Activated CD4-positive, alpha-beta T cell treated with anti-CD3 and anti-CD28 coated beads, Interleukin-2, amount 50 U/mL, for 16 hours (primary cell): ENCODE measurements around the gene NHSL1.

Experiments used
- DNase-seq: peaks from one replicate; pipeline ENCODE4 v3.0.0-alpha.2; 2020

The NHSL1 gene

DNA sequence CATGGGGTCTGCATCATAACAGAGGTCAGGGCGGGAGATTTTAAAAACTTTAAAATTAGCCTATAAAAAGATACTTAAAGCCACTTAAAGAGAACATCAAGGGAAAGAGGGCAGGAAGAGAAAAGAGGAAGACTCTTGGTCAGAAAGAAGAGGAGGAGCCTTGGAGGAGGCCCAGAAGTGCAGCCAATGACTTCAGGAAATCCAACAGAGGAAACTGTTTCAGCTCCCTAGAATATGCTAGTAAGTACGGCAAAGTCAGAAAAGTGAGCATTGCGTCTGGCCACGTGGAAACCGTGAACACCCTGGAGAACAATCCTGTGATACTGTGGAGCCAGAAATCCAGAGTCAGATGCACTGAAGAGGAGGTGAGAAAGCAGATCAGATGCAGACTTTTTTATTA is 22.5 kb upstream of the NHSL1 start:
- DNase-seq: no peak

DNA sequence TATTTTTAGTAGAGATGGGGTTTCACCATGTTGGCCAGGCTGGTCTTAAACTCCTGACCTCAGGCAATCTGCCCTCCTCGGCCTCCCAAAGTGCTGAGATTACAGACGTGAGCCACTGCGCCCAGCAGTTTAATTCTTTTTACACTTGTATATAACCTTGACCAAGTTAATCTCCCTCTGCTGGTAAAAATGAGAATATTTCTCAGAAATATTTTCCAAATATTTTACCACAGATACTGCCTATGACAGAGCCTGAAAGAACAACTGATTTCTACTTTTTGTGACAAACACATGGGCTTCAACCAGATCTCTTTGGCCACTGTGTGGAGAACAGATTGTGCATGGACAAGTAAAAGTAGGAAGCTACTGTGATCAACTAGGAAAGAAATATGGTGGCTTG is 21.2 kb upstream of the NHSL1 start:
- peak; percentile 21 for DNase-seq

DNA sequence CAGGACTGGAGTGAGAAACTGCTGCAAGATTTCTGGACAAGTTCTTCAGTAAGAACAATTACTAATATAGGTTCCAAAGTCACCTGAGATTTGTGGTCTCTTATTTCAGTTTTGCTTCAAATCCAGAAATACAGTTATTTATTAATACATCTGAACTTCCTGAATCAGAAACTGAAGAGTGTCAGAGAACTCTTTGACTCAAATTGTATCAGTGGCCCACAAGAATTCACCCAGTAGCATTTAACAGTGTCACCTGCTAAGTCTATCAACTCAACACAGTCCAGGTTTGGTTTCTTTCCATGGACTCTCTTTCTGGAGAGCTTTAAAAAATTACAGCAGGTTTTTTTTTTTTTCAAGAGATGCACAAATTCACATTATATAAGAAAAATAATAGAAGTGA is 18.8 kb upstream of the NHSL1 start:
- DNase-seq: no peak

DNA sequence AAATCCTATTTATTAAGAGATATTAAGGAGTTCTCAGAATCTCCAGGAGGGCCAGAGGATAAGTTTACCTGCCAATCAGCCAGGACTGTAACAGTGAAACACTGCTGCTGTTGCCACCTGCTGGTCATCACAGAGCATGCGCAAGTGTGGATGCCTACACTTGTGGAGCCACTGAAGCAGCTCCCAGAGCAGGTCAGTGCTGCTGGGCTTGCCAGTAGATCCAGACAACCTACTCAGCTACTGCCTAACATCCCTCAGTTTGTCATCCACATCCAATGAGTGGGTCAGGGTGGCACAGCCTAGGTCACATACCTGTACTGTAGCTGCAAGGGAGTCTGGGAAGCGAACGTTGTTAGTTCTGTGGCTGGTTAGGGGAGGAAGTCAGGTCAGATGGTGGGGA is 18.3 kb upstream of the NHSL1 start:
- DNase-seq: peak; percentile 63

DNA sequence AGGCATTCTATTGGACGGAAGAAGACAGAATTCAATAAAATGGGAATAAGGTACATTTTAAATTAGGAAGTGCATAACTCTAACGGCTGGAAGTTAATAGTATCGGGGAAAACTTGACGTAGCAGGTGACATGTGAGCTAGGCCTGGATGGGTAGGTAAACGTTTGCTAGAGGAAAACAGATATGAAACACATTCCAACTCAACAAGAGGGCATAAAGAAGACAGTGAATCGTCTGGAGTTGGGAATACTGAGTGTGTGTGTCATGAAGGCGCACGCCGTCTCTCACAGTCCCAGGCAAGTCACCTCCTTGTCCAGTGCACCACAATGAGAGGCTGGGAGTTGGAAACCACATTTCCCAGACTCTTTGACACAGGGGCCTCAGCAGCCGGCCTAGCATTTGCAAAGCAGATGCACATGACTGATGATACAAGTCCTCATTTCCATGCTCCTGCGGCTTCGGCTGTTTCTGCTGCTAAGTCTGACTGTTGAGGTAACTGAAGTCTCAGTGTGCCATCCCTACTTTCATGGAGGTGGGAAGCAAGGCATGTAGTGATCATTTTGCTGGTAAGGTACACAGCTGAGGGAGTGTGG is 16.5 kb upstream of the NHSL1 start:
- DNase-seq: no peak

DNA sequence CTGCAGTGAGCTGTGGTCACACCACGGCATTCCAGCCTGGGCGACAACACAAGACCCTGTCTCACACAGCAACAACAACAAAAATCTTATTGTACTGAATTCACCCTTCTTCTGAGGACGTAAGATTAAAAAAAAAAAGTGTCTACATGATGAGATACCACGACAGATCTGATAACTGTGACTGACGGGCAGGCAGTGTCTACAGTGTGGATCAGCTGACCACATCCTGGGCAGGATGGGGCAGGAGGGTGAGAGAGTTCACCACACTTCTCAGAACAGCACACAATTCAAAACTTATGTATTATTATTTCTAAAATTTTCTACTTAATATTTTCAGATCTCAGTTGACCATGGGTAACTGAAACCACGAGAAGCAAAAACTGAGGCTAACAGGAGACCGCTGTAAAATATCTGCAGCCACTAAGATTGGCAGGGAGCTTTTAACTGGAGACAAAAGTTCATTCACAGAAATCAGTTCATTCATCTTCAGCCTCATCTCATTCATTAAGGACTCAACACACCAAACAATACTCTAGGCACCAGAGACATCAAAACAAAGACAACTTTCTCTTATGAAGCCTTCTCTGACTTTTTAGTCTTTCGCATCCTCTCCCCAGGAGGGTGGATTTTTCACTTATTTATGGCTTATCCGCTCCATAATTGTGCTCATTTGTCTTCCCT is 15.7 kb upstream of the NHSL1 start:
- DNase-seq: peak; percentile 41

DNA sequence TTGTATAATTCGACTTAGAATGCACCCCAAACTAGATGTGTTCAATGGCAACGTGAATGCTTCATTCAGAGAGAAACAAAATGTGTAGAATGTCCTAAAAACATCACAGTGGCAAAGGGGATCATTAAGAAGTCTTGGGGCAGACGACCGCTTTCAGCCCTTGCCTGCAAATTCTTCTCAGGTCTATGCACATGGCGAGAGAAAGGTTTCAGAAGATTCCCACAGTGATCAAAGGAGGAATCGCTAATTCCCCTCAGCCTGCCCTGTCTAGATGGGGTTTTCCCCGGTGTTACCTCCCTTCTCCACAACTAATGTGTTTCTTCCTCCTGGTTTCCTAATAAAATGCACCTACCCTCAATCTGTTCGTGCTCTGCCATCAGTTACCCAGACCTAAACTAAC is 13.3 kb upstream of the NHSL1 start:
- DNase-seq: no peak

DNA sequence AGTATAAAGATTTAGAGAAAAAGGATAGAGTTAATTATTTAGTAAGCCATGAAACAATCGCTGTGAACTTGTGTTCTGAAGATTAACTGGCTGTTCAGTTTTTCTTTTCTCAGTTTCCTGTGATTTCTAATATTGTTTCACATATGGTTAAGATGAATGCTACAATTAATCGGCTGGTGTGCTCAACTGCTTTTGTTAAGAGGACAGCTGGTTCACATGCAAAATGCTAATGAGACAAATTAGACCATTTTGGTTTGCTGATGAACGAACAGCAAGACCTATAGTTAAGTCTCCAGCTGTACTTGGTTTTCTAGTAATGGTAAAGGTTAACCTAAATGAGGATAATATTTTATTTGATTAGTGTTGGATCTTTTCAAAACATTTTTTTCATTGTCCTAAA is 10.8 kb upstream of the NHSL1 start:
- no peak for DNase-seq

DNA sequence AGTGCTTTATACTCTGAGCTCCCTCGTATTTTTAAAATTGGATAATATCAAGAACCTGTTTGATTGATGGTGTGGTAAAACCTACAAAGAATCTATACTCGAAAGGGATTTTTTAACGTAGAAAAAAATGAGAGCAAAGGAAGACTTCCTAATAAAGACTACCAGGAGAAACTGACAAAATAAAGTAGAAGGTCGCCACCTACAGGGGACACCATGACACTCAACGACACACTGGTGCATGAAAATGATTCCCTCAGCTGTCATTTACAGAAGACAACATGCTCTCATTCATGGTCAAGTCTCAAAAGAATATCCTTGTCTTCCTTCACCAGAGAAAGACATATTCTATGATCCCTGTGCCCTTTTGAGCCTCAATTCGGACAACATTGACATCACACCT is 10.1 kb upstream of the NHSL1 start:
- DNase-seq: peak; percentile 42

DNA sequence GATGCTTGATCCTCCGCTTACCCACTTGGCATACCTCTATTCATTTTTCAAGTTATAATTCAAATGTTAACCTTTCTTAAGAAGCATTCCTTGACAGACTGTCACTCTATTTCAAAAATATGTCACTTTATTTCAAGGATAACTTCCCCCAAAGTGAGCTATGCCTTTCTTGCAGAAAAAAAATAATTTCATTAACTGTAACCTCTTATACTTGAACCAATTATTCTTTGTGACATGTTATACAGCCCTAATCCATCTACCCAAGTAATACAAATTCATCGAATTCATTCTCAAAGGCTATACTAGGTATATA is 9.3 kb upstream of the NHSL1 start:
- no peak for DNase-seq

DNA sequence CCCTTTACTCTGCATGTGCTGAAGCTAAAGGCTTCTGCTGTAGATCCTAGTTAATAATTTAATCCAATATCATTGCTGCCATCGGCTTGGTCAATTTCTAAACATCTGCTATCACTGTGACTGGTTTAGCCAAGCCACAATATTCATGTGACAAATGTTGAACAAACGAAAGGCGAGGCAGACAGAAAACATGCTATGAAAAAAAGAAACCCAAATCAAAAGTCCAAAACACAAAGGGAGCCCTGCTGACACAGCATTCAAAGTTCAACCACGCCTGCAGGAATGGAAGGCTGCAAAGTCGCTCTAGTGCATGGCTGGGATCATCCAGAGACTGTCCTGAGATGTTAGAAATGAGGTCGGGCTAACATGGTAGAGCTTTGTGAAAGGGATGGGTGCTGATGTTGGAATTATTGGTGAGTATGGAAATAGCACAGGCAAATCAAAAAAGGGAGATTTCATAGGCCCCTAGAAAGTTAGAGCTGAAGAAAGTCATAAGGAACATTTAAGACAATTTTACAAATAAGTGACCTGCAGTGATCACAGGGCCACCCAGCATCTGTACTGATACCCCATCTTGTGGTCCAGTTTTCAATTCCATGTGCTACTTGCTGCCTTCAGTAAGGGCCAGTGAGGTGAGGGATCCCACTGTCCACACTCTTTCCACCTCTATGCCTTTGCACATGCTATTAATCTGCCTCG is 8.8 kb upstream of the NHSL1 start:
- no peak for DNase-seq

DNA sequence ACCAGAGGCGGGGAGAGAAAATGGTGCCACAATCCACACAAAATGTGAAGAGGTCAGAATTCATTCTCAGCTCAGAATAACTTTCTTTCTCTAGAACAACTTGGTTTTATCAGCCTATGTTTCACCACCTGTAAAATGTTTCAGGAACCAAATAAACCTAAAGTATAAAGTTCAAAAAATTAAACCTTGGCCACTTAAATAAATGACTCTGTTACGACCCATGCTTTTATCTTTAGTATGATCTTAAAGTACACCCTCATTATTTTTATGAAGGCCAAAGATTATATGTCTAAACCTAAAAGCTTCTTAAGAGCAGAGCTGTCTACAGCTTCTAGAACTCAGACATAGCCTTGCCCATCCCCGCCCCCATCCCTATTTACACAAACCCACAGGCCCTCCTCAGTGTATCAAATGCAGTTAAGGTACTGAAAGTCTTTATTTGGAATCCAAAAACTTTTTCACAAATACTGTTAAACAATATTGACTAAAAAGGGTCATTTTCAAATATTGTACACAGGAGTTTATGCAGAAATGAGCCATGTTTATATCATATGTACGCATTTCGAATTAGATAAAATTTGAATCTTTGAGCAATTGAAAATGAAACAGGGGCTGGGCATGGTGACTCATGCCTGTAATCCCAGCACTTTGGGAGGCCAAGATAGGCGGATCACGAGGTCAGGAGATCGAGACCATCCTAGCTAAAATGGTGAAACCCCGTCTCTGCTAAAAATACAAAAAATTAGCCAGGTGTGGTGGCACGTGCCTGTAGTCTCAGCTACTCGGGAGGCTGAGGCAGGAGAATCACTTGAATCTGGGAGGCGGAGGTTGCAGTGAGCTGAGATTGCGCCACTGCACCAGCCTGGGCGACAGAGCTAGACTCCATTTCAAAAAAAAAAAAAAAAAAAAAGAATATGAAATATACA is 5.7 kb upstream of the NHSL1 start:
- DNase-seq: no peak

DNA sequence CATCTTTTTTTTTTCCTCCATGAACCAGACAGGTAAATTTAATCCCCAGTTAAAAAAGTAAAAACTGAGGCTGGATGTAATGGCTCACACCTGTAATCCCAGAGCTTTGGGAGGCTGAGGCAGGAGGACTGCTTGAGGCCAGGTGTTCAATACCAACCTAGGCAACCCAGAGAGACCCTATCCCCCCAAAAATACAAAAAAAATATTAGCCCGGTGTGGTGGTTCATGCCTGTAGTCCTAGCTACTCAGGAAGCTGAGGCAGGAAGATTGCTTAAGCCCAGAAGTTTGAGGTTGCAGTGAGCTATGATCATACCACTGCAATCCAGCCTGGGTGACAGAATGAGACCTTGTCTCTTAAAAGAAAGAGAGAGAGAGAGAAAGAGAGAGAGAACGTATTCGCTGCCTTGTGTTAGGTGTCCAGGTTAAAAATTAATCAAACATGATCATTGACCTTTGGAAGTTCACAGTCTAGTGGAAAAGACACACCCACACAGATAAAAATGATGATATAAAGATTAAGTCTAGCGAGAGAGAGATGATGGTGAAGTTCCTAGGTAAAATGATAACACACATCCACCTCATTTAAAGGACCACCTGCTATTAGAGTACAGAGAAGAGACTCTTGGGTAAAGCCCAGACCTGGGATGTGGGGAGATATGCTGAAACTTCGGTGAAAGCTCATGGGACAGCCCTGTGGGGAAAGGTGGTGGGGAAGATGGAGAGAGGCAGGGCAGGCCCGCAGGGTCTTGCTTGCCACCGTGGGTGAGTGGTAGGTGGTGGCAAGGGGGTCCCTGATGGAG is 4.8 kb upstream of the NHSL1 start:
- DNase-seq: no peak

DNA sequence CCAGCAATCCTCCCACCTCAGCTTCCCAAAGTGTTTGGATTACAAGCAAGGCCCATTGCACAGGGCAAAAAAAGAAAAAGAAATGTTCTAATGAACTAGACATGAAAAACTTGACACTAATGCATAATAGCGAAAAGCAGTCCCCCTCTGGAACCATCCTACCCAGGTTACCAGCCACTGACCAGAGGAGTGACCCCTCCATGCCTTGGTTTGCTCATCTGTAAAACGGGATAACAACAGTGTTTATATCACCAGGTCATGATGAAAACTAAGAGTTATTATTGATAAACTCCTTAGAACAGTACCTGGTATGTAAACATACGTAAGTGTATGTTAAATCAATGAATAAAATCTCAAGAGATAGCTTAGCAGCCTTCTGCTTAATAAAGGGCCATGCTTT is 3.3 kb upstream of the NHSL1 start:
- no peak for DNase-seq

DNA sequence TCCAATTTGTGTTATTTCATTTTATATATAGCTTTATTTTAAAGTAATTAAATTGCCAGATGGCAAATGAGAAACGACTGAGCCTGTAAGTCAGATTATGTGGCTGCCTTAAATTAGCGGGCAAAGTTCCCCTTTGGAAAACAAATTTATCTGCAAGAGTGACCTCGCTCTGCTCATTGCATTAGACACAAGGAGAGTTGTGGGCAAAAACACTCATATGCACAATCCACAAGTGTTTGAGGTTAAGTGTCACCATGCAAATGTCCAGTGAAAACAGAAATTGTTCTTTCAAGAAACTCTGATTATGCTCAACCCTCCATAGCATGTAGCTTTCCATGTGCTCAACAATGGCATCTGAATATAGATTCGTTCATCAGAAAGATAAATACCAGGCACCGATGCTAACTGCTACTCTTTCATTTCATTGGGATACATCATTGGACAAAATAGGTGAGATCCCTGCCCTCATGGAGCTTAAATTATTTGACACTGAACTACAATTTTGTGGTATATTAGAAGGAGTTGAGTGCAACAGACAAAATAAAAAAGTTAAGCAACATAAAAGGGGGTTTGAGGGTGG is 1.7 kb upstream of the NHSL1 start:
- no peak for DNase-seq

DNA sequence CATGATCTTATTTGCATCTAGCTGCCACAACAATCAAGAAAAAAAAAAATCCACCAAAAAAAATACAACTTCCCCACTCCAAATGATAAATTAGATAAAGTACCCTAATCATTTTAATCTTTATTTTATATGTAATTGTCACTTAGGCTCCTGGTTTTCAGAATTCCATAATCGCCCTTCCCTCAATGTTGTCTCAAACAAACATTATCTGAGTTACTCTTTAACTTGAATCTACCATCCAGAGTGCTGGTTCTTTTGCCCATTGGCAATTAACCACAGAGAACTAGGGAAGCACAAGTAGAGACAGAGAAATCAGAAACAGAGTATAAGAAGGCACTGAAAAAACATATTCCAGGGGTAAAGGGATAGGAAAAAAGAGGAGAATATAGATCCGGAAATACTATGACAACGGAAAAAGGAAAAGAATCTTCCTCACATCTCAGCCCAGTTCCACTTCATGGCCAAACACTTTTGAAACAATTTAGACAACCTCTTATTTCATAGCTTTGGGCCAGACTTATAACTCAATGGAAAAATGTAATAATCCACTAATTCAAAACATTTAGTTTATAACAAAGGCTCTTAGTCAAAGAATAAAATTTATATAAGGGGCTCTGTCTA is 861 bp upstream of the NHSL1 start:
- no peak for DNase-seq

DNA sequence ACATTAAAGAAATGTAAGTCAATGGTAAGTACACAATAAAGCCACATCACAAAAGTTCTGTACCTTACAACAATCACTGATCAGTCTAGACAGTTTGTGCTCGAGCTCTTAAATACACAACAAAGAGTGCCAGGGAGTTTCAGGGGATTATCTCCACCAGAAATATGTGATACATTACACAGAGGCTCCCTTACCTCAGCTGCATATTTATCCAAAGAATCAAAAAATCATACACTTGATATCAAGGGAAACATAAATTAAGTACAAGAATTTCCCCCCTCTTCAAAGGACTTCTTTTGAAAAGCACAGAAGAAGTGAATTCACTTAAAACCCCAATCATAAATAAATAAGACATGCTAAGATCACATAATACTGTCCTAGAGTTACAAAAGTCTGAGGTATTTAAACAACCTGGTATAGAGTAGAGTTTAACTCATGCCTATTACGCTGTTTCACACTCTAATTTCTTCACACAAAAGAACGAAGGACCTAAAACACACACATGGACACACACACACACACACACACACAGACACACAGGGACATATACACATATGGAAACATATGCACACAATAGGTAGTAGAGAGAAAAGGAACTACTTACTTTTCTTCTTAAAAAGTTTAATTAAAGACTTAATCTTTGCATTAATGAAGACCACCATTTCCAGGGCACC is 528 bp downstream of the NHSL1 start:
- no peak for DNase-seq

DNA sequence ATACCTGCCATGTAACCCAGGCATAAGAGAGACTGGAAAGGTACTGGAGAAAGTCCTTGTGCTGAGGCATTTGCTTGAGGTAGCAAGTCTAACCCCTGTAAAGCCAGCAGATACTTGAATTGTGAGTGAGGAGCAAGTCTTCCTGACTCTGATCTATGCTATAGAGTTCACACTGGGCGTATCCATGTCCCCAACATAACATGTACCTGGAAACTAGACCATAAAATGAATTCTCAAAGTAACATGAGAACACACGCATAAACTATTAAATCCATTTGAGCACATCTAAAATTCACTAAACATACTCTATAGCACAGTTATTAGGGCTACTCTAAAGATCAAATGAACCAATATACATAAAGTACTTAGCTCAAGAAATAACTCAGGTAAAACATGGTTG is 2.0 kb downstream of the NHSL1 start:
- DNase-seq: no peak

DNA sequence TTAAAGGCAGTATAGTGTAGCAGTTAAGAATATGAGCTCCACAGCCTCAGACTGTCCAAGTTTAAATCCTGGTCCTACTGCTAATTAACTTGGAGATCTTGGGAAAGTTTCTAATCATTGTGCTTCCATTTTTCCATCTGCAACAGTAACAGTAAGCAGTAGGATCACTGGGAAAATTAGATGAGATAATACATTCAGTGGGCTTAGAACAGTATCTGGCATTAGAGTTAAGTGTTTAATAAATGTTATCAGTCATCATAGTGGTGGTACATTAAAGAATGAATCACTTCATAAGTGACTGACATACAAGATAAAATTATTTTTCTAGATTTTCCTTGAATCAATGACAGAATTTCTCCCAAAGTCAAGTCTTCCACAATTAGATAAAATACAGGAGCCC is 5.0 kb downstream of the NHSL1 start:
- DNase-seq: no peak

DNA sequence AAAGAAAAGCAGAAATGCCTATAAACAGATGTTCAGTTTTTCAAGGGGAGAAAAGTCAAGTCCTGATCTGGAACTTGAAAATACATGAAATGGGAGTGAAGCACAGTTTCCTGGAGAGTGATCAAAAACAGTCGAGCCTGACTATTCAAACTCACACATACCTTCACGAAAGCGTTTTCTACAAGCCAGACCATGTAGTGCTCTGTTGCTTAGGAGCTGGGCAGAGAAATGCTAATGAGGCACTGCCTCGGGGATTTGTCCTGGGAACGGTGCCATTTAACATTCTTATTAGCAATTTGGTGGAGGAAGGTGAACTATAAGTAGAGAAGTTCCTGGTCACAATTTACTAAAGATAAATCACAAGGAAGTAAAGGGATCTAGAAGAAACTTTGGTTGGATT is 5.9 kb downstream of the NHSL1 start:
- no peak for DNase-seq

DNA sequence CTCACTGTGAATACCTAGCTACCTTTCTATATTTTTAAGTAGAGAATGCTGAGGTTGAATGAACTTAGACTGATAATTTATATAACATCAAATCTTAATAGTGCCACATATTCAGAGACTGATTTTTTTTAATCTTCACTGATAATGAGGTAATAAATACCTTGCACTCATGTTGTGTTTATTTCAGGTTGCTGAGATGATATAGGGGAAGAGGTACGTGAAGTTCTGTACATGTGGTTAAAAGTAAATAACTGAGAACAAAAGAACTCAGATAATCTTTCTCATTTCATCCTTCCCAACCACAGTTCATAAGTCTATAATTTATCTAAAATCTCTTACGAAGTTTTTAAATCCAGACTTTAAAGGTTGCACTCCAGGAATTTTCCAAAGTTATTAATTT is 6.4 kb downstream of the NHSL1 start:
- DNase-seq: no peak
